NCI-H510A treated with DMSO at 0.1 percent for 48 hours (cell line): ENCODE results near the gene ZRSR2.
"Not testable (repeated sequence)": the region's sequence is repeated elsewhere in the genome, so short reads cannot be mapped to it uniquely, and the experiment has no call there.

Experiments used
- DNase-seq: peaks from one replicate; lab custom pipeline; 2025; lab: John Stamatoyannopoulos, UW

Gene ZRSR2

GRCh38 chrX:15804563-15804962, 14.3 kb downstream of the ZRSR2 start:
- DNase-seq, result no peak

- no peak for DNase-seq
These were observed 18.0 kb downstream of the ZRSR2 start for GRCh38 chrX:15808254-15808653.

GRCh38 chrX:15812192-15812938, 22.1 kb downstream of the ZRSR2 start:
- no peak for DNase-seq

- no peak for DNase-seq
These were observed 23.1 kb downstream of the ZRSR2 start for GRCh38 chrX:15813416-15813815.

- DNase-seq, result no peak
These were observed 24.6 kb downstream of the ZRSR2 start for GRCh38 chrX:15814771-15815365.

GRCh38 chrX:15815779-15816437, 25.6 kb downstream of the ZRSR2 start:
- DNase-seq, result no peak

GRCh38 chrX:15816438-15816809, 26.1 kb downstream of the ZRSR2 start:
- no peak for DNase-seq

GRCh38 chrX:15816886-15817285, 26.6 kb downstream of the ZRSR2 start:
- no peak for DNase-seq

- DNase-seq, result no peak
These were observed 30.1 kb downstream of the ZRSR2 start for GRCh38 chrX:15820106-15821073.

- no peak for DNase-seq
These were observed 32.6 kb downstream of the ZRSR2 start for GRCh38 chrX:15822922-15823321.

GRCh38 chrX:15825936-15826335, 35.7 kb downstream of the ZRSR2 start:
- DNase-seq, result no peak

GRCh38 chrX:15829217-15829616, 38.9 kb downstream of the ZRSR2 start:
- DNase-seq, result no peak

- DNase-seq, result not testable (repeated sequence)
These were observed 41.1 kb downstream of the ZRSR2 start for GRCh38 chrX:15831347-15831746.

GRCh38 chrX:15834053-15834452, 43.8 kb downstream of the ZRSR2 start:
- no peak for DNase-seq

- no peak for DNase-seq
These were observed 44.7 kb downstream of the ZRSR2 start for GRCh38 chrX:15834827-15835595.

- no peak for DNase-seq
These were observed 47.7 kb downstream of the ZRSR2 start for GRCh38 chrX:15838017-15838416.

GRCh38 chrX:15841853-15842516, 51.7 kb downstream of the ZRSR2 start:
- DNase-seq, result no peak

- no peak for DNase-seq
These were observed 53.7 kb downstream of the ZRSR2 start for GRCh38 chrX:15843960-15844359.

- no peak for DNase-seq
These were observed 58.3 kb downstream of the ZRSR2 start for GRCh38 chrX:15848576-15848975.

- DNase-seq, result no peak
These were observed 59.3 kb downstream of the ZRSR2 start for GRCh38 chrX:15849555-15849954.

GRCh38 chrX:15853586-15854079, 63.3 kb downstream of the ZRSR2 start:
- DNase-seq, result no peak
